ENCODE measurements around the gene DUSP12. TPM values are rescaled to one million over a fixed set of nuclear protein-coding genes. Genes with fewer than 3 reads are reported as not detected.
A peak's percentile ranks its signal among the peaks of the same experiment; 100 is the strongest.
"Not testable (repeated sequence)": the region's sequence is repeated elsewhere in the genome, so short reads cannot be mapped to it uniquely, and the experiment has no call there.

Gene DUSP12
- total RNA-seq, 2 donors from 2014 or later = 33.0 to 41.1 TPM

DNA sequence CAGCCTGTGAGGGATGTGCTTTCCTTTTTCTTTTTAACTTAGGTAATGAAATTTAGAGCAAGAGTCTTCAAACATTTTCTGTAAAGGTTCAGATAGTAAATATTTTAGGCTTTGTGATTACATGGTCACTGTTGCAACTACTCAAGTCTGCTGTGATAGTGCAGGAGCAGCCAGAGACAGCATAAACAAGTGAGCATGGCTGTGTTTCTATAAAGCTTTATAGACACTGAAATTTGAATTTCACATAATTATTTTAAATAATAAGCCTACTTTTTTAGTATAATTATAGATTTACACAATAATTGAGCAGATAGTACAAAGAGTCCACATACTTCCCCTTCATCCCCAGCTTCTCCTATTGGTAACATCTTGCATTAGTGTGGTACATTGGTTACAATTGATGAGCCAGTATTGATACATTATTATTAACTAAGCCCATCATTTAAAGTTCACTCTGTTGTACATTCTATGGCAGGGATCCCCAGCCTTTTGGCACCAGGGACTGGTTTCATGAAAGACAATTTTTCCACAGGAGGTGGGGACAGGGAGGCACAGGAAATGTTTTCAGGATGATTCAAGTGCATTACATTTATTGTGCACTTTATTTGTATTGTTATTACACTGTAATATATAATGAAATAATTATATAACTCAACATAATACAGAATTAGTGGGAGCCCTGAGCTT lies 19.5 kb downstream of the DUSP12 start:
- H3K36me3 Mint-ChIP-seq (ENCODE audit: insufficient read depth in 2 of 2) = peaks cover 0 to 5% of the 10 kb centered on the region in 2 donors
- no peak for DNase-seq
- no peaks in the 10 kb centered on the region for H3K27me3 Mint-ChIP-seq (ENCODE audit: low read depth)
- no peak for ATAC-seq (replicated peaks in 1 of 2)
- peak overlapping the region in 1 of 2 donors; percentile 28 for H3K4me3 Mint-ChIP-seq
- no peaks in the 10 kb centered on the region for H3K9me3 Mint-ChIP-seq
- H3K27ac Mint-ChIP-seq = no peak overlapping the region
- peaks cover 29% of the 10 kb centered on the region for H3K4me1 Mint-ChIP-seq (ENCODE audit: low read depth)

DNA sequence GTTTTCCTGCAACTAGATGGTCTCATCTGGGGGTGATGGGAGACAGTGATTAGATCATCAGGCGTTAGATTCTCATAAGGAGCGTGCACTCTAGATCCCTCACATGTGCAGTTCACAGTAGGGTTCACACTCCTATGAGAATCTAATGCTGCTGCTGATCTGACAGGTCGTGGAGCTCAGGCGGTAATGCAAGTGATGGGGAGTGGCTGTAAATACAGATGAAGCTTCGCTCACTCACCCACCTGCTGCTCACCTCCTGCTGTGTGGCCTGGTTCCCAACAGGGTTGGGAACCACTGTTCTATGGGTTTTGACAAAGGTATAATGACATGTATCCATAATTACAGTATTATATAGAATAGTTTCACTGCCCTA lies 20.1 kb downstream of the DUSP12 start:
- not testable (repeated sequence) for H3K36me3 Mint-ChIP-seq (ENCODE audit: insufficient read depth in 2 of 2); H3K4me3 Mint-ChIP-seq; H3K27me3 Mint-ChIP-seq (ENCODE audit: low read depth); ATAC-seq (replicated peaks in 1 of 2); H3K27ac Mint-ChIP-seq; H3K9me3 Mint-ChIP-seq; DNase-seq
- H3K4me1 Mint-ChIP-seq (ENCODE audit: low read depth) = peaks cover 28% of the 10 kb centered on the region

DNA sequence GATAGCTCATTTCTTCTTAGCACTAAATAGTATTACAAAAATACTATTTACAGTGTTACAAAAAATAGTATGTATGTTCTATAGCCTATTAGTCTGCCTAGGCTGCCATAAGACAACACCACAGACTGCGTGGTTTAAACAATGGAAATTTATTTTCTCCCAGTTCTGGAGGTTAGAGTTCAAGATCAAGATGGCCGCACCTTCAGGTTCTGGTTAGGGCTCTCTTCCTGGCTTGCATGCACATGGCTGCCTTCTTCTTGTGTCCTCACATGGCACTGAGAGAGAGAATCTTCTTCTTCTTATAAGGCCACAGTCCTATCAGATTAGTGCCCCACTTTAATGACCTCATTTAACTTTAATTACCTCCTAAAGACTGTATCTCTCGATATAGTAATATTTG lies 20.7 kb downstream of the DUSP12 start:
- DNase-seq (no peak), ATAC-seq (replicated peaks in 1 of 2) (no peak)
- no peaks in the 10 kb centered on the region for H3K9me3 Mint-ChIP-seq
- peak overlapping the region in 1 of 2 donors; percentile 50 for H3K4me3 Mint-ChIP-seq
- H3K27me3 Mint-ChIP-seq (ENCODE audit: low read depth) = no peaks in the 10 kb centered on the region
- H3K4me1 Mint-ChIP-seq (ENCODE audit: low read depth) = peaks cover 28% of the 10 kb centered on the region
- no peak overlapping the region for H3K27ac Mint-ChIP-seq
- H3K36me3 Mint-ChIP-seq (ENCODE audit: insufficient read depth in 2 of 2) = peaks cover 0 to 5% of the 10 kb centered on the region in 2 donors

DNA sequence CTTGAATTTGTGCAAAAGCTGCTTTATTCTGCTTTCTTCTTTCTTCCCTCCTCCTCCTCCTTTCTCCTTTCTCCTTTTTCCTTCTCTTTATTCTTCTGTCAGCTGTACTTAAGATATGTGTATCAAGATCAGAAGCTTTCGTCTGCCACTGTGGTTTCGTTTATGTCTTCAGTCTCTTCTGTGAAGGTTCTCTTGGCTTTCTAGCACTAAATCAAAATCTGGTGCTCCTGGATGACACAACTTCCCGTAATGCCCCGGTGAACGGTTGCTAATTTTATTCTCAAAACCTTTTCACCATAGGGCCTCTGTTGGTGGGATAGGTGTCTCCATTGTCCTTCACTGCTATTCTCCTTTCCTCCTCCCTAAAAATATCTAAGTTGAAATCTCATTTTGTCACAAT lies 21.6 kb downstream of the DUSP12 start:
- peaks cover 0 to 4% of the 10 kb centered on the region in 2 donors for H3K36me3 Mint-ChIP-seq (ENCODE audit: insufficient read depth in 2 of 2)
- H3K4me3 Mint-ChIP-seq = no peak overlapping the region
- H3K27me3 Mint-ChIP-seq (ENCODE audit: low read depth) = no peaks in the 10 kb centered on the region
- H3K9me3 Mint-ChIP-seq = no peaks in the 10 kb centered on the region
- DNase-seq = no peak
- no peak overlapping the region for H3K27ac Mint-ChIP-seq
- ATAC-seq (replicated peaks in 1 of 2) = peak in 1 of 2 donors; percentile 8
- peaks cover 28% of the 10 kb centered on the region for H3K4me1 Mint-ChIP-seq (ENCODE audit: low read depth)

DNA sequence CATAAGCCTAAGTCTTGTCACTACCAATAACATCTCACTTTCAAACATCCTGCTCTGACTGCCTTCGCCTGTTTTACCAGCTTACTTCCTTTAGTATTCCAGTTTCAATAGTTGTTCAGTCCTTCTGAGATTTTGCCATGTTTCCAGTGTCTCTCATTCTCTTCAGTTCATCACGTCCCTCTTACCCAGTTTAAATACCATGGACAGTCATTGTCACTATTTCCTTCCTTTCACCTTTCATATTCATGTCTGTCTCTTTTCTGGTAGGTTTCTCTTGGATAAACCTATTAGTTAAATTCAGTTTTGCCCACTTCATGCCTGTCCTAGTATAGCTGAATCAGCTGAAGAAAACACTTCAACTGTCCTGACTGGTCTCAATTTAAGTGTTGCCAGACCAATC lies 22.4 kb downstream of the DUSP12 start:
- no peaks in the 10 kb centered on the region for H3K27me3 Mint-ChIP-seq (ENCODE audit: low read depth)
- peak in 1 of 2 donors; percentile 4 for ATAC-seq (replicated peaks in 1 of 2)
- no peak overlapping the region for H3K4me3 Mint-ChIP-seq
- peaks cover 24% of the 10 kb centered on the region for H3K4me1 Mint-ChIP-seq (ENCODE audit: low read depth)
- no peaks in the 10 kb centered on the region for H3K36me3 Mint-ChIP-seq (ENCODE audit: insufficient read depth in 2 of 2)
- H3K9me3 Mint-ChIP-seq = no peaks in the 10 kb centered on the region
- no peak overlapping the region for H3K27ac Mint-ChIP-seq
- DNase-seq = no peak

DNA sequence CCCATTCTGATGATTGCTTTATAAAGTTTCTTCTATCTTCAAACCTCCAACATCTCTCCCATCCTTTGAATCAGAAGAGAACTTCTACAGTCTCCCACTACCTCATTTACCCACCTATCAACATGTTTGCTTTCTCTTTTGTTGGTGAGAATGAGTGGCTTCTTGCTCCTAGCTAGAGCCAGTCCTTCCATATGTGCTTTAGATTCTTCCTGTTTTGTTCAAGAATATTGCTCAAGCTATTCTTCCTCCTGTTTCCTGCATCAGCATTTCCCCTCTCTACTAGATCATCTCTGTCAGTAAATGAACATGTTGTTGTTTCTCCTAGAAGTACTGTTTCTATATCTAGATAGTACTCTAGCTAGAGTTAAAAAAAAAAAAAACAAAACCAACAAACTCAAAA lies 22.8 kb downstream of the DUSP12 start:
- no peak for DNase-seq
- Mint-ChIP-seq H3K4me3 (no peak overlapping the region), H3K27me3 (ENCODE audit: low read depth) (no peaks in the 10 kb centered on the region), H3K9me3 (no peaks in the 10 kb centered on the region), H3K27ac (no peak overlapping the region), H3K4me1 (ENCODE audit: low read depth) (peaks cover 19% of the 10 kb centered on the region), H3K36me3 (ENCODE audit: insufficient read depth in 2 of 2) (no peaks in the 10 kb centered on the region)
- ATAC-seq (replicated peaks in 1 of 2) = peak; percentile 55 to 68

DNA sequence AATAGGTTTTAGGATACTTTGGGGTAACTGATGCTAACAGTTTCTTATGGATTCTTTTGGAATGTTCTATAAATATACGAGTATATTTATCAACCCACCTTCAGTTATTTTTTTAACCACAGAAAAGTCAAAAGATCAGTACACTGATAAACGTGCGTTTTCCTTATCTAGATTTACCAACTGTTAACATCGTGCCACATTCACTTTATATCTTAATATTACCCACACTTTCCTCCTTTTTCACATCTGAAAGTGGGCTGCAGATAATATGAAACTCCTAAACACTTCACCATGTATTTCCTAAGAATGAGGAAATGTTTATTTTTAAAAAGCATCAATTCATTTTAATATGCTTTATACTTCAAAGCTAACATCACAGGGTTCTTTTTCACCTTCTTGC lies 24.2 kb downstream of the DUSP12 start:
- Mint-ChIP-seq H3K4me3 (no peak overlapping the region), H3K27me3 (ENCODE audit: low read depth) (no peaks in the 10 kb centered on the region), H3K4me1 (ENCODE audit: low read depth) (peaks cover 9% of the 10 kb centered on the region), H3K36me3 (ENCODE audit: insufficient read depth in 2 of 2) (no peaks in the 10 kb centered on the region), H3K27ac (no peak overlapping the region), H3K9me3 (no peaks in the 10 kb centered on the region)
- DNase-seq (no peak), ATAC-seq (replicated peaks in 1 of 2) (no peak)

DNA sequence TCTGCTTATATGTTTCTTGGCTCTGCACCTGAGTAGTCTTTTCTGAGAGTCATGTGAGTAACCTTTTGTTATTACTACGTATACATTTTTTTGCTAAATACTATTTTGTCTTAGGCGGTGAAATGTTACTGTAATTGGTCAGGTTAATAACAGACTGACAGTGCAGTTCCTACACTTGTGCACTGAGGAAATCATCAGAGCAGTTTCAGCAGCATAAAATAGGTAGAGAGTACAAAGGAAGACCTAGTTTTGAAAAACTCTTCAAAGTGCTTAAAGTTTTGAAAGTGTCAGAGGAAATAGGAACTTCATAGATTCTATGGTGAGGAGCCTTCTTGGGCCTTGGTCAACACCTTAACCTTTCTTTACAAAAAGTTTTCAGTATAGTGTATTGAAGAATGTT lies 27.7 kb downstream of the DUSP12 start:
- ATAC-seq (replicated peaks in 1 of 2) = peak in 1 of 2 donors; percentile 19
- Mint-ChIP-seq H3K4me1 (ENCODE audit: low read depth) (peaks cover 8% of the 10 kb centered on the region), H3K4me3 (no peak overlapping the region), H3K9me3 (no peaks in the 10 kb centered on the region), H3K27ac (no peak overlapping the region), H3K27me3 (ENCODE audit: low read depth) (no peaks in the 10 kb centered on the region), H3K36me3 (ENCODE audit: insufficient read depth in 2 of 2) (peaks cover 0 to 5% of the 10 kb centered on the region in 2 donors)
- DNase-seq = no peak

DNA sequence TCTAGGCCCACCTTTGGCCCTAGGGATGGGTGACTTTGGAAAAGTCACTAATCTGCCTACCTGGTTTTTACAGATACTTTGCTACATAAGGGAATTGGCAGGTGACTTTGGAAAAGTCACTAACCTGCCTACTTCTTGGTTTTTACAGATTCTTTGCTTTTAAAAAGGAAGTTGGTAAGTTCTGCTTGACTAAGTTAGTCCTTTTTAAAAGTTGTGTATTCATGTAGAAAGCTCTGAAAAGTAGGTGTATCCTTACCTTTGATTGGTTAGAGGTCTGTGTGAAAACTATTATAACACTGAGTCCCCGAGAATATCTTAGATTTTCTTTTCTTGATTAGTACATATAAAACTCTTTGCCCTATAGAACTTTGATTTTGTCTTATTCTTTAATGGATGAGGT lies 28.9 kb downstream of the DUSP12 start:
- Mint-ChIP-seq H3K4me1 (ENCODE audit: low read depth) (peaks cover 13% of the 10 kb centered on the region), H3K27ac (peak overlapping the region; percentile 33), H3K36me3 (ENCODE audit: insufficient read depth in 2 of 2) (peaks cover 2 to 8% of the 10 kb centered on the region in 2 donors), H3K9me3 (no peaks in the 10 kb centered on the region), H3K4me3 (no peak overlapping the region), H3K27me3 (ENCODE audit: low read depth) (no peaks in the 10 kb centered on the region)
- ATAC-seq (replicated peaks in 1 of 2) (no peak), DNase-seq (no peak)

DNA sequence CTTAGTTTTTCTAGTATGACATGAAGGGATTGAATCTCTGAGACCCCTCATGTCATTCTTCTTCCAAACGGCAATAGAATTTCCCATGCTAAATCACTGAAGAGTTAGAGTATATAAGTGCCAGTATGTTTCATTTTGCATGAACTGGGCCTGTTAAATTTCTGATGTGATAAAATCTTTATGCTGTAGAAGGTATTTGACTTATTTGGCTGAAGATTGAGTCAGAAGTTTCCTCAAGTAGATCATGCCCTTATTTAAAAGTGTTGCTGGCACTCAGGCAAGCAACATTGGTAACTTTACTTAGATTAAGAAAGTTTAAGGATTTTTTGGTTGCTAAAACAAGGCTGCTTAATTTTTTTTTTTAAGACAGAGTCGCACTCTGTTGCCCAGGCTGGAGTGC lies 29.8 kb downstream of the DUSP12 start:
- no peaks in the 10 kb centered on the region for H3K27me3 Mint-ChIP-seq (ENCODE audit: low read depth)
- H3K4me3 Mint-ChIP-seq = no peak overlapping the region
- DNase-seq = no peak
- no peaks in the 10 kb centered on the region for H3K9me3 Mint-ChIP-seq
- H3K4me1 Mint-ChIP-seq (ENCODE audit: low read depth) = peaks cover 13% of the 10 kb centered on the region
- H3K36me3 Mint-ChIP-seq (ENCODE audit: insufficient read depth in 2 of 2) = peaks cover 2 to 8% of the 10 kb centered on the region in 2 donors
- H3K27ac Mint-ChIP-seq = no peak overlapping the region
- no peak for ATAC-seq (replicated peaks in 1 of 2)

DNA sequence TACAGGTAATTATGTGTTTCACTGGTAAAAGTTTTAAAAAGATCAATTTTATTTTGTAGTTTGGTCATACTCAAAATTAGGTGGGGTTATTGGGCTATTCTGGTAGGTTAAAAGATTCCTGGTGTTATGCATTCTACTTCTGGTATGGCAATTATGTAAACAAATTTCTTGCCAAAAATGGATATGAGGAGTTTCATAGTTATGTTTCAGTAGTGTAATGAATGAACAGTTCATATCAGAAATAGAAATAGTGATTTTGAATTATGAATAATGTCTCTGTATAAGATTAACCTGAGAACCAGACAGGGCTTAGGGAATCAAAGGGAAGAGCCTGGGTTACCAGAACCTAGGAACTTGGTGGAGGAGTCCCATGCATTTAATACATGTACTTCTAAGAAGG lies 32.4 kb downstream of the DUSP12 start:
- no peaks in the 10 kb centered on the region for H3K27me3 Mint-ChIP-seq (ENCODE audit: low read depth)
- no peak overlapping the region for H3K4me3 Mint-ChIP-seq
- no peaks in the 10 kb centered on the region for H3K9me3 Mint-ChIP-seq
- H3K4me1 Mint-ChIP-seq (ENCODE audit: low read depth) = peaks cover 13% of the 10 kb centered on the region
- ATAC-seq (replicated peaks in 1 of 2) (no peak), DNase-seq (no peak)
- peak overlapping the region; percentile 44 for H3K27ac Mint-ChIP-seq
- peaks cover 7 to 16% of the 10 kb centered on the region in 2 donors for H3K36me3 Mint-ChIP-seq (ENCODE audit: insufficient read depth in 2 of 2)

DNA sequence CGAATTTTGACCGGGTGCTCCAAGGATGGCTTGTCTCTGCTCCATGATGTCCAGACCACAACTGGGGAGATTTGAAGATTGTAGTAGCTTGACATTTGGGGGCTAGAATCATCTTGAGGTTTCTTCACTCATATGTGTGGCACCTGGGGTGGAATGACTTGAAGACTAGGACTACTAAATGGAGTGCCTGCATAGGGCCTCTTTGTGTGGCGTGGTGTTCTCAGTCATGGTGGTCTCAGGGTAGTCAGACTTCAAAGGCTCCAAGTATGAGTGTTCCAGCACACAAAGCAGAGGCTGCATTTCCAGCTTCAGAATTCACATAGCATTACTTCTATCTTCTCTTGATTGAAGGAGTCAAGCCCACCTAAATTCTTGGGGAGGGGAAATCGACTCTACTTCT lies 33.3 kb downstream of the DUSP12 start:
- H3K4me3 Mint-ChIP-seq = no peak overlapping the region
- peak overlapping the region; percentile 18 for H3K27ac Mint-ChIP-seq
- ATAC-seq (replicated peaks in 1 of 2) (peak; percentile 70 to 87), DNase-seq (peak in 1 of 2 donors; percentile 13)
- H3K36me3 Mint-ChIP-seq (ENCODE audit: insufficient read depth in 2 of 2) = peaks cover 10 to 19% of the 10 kb centered on the region in 2 donors
- H3K4me1 Mint-ChIP-seq (ENCODE audit: low read depth) = peaks cover 13% of the 10 kb centered on the region
- no peaks in the 10 kb centered on the region for H3K9me3 Mint-ChIP-seq
- no peaks in the 10 kb centered on the region for H3K27me3 Mint-ChIP-seq (ENCODE audit: low read depth)

DNA sequence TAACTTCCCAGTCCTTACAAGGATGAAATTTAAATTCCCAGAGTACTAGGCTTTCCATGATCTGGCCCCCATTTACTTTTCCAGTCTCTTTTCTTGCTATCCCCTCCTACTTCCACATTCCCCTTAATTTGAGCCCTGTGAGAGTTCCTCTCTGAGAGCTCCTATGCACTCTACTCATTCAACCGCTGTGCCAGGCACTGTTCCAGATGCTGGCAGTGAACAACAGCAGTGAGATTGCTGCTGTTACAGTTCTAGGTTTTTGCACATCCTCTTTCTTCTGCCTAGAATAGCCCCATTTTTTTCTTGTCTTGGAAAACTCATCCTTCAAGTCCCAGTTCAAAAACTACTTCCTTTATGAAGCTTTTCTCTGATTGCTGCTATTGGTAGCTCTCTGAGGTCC lies 35.4 kb downstream of the DUSP12 start:
- no peak overlapping the region for H3K4me3 Mint-ChIP-seq
- DNase-seq (no peak), ATAC-seq (replicated peaks in 1 of 2) (no peak)
- no peaks in the 10 kb centered on the region for H3K9me3 Mint-ChIP-seq
- H3K36me3 Mint-ChIP-seq (ENCODE audit: insufficient read depth in 2 of 2) = peaks cover 10 to 22% of the 10 kb centered on the region in 2 donors
- no peaks in the 10 kb centered on the region for H3K27me3 Mint-ChIP-seq (ENCODE audit: low read depth)
- peaks cover 9% of the 10 kb centered on the region for H3K4me1 Mint-ChIP-seq (ENCODE audit: low read depth)
- H3K27ac Mint-ChIP-seq = no peak overlapping the region

DNA sequence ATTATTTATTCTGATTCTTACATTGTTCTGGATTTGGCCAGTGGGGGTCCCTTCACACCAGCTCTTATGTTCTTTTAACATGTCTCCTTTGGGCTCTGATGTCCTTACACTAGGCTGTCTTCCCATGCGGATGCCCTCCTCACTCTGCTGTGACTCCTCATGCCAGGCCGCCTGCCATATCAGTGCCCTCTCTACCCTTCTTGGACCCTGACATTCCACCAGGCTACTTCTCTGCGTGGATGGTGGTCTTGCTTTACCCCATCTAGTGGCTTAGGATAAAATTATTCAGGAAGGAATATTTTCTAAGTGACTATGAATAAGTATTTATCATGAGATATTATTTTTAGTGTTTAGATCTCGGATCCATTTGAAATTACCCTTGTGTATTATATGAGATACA lies 37.8 kb downstream of the DUSP12 start:
- ATAC-seq (replicated peaks in 1 of 2) = no peak
- Mint-ChIP-seq H3K9me3 (no peaks in the 10 kb centered on the region), H3K27me3 (ENCODE audit: low read depth) (no peaks in the 10 kb centered on the region), H3K4me3 (no peak overlapping the region), H3K36me3 (ENCODE audit: insufficient read depth in 2 of 2) (peaks cover 10 to 23% of the 10 kb centered on the region in 2 donors), H3K27ac (peak overlapping the region; percentile 35), H3K4me1 (ENCODE audit: low read depth) (peaks cover 22% of the 10 kb centered on the region)
- DNase-seq = no peak

All from activated T-cell treated with anti-CD3 and anti-CD28 coated beads, Interleukin-2, amount 50 U/mL, for 72 hours (primary cell).